Activated naive CD4-positive, alpha-beta T cell treated with Interleukin-2 at 50 U/mL for 16 hours (primary cell): Measurements from ENCODE around the gene DLG4.
A peak's percentile ranks its signal among the peaks of the same experiment; 100 is the strongest.
"Not testable (repeated sequence)": the region's sequence is repeated elsewhere in the genome, so short reads cannot be mapped to it uniquely, and the experiment has no call there.

Source experiments
- DNase-seq: peaks from one replicate; pipeline ENCODE4 v3.0.0-alpha.2; 2020

DLG4 gene

DNA sequence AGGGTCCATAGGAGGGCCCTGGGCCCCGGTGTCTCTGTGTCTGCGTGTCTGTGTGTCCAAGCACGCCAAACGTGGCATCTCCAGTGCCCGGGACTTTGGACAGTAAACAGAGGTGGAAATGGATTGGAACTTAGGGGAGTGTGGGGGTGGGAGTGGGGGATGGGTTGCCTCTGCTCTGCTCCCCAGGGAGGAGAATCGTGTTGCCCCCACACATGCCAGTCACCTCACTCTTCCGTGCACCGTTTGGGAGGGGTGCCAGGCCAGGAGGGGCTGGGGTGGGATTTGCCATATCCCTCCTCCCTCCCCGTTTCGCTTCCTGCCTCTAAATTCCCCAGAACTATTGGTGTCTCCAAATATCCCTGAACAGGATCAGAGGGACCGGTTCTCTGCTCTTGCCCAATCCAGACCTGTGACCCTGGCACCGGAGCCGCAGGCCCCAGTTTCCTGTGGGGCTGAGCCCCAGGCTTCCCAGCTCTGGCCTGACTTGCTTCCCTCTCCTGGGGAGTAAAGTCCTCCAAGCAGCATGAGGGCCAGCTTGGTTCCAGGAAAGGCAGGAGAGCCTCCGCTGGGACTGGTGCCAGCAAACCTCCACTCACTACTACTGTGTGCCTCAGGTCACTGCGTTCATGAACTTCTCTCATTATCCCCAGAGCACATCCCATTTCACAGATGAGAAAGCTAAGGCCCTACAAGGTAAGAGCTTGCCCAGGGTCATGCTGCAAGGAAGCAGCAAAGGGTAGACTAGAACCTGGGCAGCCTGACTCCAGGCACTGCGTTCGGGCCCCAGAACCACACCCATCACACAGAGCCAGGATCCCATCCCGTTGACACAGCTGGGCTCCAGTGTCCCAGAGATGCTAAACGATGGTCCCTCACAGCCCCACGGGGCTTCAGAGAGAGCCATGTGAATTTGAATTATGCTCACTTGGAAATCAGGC lies 40.0 kb downstream of the DLG4 start, which contains the start of gene ASGR1:
ASGR1 (minus strand) TSS at position 54 of the 938 bp plus-strand sequence. CDS start 807 bp downstream, outside the sequence.
- no peak for DNase-seq

DNA sequence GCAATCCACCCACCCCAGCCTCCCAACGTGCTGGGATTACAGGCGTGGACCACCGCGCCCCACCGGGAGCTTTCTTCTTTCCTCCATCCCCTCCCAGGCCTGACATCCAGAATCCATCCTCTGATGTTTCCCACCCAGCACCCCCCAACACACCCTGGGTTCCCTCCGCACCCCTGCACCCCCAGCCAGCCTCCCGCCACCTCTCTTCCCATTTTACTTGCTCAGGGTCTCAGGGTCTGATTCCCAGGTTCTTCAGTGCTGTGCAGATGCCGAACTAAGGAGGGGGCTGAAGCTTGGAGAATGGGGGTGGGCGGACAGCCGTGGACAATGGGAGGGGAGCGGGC lies 40.7 kb downstream of the DLG4 start:
- no peak for DNase-seq

- no peak for DNase-seq
Measured at GRCh38 chr17:7177954-7178477, 41.6 kb downstream of the DLG4 start.

DNA sequence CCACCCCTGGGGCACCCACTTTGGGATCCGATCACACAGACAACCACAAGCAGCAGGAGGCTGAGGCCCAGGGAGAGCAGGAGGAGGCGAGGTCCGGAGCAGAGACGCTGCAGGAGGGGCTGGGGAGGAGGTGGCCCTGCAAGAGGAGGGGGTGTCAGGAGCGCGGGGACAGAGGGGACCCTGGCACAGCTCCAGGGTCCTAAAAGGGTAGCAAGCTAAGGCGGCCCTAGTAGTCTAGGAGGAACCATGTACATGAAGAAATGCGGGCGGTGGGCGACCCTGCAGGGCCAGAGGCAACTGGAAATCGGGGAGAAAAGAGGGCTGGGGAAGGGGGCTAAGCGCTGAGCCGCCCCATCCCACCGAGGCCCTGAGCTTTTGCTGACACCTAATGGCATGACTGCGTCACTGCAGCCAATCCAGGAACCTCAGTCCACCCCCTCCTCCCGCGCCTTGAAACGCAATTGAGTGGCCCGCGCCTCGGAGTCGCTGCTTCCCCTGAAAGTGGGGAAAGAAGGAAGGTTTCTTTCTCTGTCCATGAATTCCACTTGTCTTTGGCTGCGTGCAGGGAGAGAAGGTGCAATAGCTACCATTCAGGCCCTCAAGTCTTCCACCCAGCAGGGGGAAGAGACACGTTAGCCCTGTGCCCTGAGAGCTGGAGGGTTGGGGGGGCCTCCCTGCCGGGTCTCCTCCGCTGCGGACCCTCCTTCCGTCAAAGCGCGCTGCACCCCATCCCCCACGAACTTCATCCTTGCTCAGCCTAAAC lies 42.3 kb downstream of the DLG4 start:
- peak; percentile 67 for DNase-seq

GRCh38 chr17:7176841-7177190 lies 42.8 kb downstream of the DLG4 start:
- DNase-seq: no peak

GRCh38 chr17:7176107-7176840 lies 43.4 kb downstream of the DLG4 start:
- no peak for DNase-seq

GRCh38 chr17:7175330-7175733 lies 44.3 kb downstream of the DLG4 start:
- no peak for DNase-seq

DNA sequence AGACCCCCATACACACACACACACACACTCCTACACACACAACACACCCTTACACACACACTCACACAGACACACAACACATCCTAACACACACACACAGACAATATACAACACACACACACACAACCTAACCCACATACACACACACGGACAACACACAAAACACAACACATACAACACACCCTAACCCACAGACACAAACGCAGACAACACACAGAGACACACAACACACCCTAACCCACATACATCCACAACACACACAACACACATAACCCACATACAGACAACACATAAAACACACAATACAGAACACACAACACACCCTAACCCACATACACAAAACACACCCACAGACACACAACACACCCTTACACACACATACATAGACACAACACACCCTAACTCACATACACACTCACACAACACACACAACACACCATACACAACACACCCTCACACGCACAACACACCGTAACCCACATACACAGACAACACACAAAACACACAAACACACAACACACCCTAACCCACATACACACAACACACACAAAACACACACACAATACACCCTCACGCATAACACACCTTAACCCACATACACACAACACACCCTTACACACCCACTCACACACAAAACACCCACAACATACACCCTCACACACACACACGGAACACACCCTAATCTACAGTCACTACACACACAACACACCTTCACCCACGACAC lies 44.9 kb downstream of the DLG4 start:
- no peak for DNase-seq

- DNase-seq: peak; percentile 51
Measured at GRCh38 chr17:7173687-7174602, 45.7 kb downstream of the DLG4 start.

- not testable (repeated sequence) for DNase-seq
Measured at GRCh38 chr17:7172522-7173191, 47.0 kb downstream of the DLG4 start.

DNA sequence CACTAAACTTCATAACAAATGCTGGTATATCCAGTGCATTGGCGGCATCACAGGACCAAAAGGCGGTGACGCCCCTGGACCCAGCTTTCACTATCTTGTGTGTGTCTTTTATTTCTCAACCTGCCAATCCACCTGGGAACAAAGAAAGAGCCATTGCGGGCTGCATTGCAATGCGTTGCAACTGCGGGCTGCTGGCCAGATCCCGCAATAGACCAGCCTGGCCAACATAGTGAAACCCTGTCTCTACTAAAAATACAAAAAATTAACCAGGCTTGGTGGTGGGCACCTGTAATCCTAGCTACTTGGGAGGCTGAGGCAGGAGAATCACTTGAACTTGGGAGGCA lies 50.1 kb downstream of the DLG4 start:
- DNase-seq: not testable (repeated sequence)

GRCh38 chr17:7168841-7169564 lies 50.6 kb downstream of the DLG4 start:
- not testable (repeated sequence) for DNase-seq

GRCh38 chr17:7167832-7168231 lies 51.8 kb downstream of the DLG4 start:
- no peak for DNase-seq

DNA sequence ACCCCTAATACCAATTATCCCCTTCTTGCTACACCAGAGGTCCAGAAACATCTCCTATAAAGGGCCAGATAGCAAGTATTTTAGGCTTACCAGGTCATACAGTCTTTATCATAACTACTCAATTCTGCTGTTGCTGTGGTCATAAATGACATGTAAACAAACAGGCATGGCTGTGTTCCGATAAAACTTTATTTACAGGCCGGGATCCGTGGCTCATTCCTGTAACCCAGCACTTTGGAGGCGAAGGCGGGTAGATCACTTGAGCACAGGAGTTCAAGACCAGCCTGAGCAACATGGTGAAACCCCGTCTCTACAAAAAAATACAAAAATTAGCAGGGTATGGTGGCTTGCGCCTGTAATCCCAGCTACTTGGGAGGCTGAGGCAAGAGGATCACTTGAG lies 52.8 kb downstream of the DLG4 start:
- DNase-seq: no peak

DNA sequence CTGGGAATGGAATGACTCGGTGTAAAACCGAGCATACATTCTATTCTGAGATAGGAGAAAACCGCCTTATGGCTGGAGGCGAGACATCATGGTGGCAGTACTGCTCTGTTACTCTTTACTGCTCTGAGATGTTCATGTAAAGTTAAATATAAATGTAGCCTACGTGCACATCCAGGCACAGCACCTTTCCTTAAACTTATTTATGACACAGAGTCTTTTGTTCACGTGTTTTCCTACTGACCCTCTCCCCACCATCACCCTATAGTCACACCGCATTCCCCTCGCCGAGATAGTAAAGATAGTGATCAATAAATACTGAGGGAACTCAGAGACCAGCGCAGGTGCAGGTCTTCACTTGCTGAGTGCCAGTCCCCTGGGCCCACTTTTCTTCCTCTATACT lies 60.1 kb downstream of the DLG4 start:
- DNase-seq: not testable (repeated sequence)

GRCh38 chr17:7158424-7158823 lies 61.2 kb downstream of the DLG4 start:
- DNase-seq: not testable (repeated sequence)

GRCh38 chr17:7156342-7156940 lies 63.2 kb downstream of the DLG4 start:
- no peak for DNase-seq

GRCh38 chr17:7147772-7148171 lies 71.9 kb downstream of the DLG4 start:
- DNase-seq: no peak

DNA sequence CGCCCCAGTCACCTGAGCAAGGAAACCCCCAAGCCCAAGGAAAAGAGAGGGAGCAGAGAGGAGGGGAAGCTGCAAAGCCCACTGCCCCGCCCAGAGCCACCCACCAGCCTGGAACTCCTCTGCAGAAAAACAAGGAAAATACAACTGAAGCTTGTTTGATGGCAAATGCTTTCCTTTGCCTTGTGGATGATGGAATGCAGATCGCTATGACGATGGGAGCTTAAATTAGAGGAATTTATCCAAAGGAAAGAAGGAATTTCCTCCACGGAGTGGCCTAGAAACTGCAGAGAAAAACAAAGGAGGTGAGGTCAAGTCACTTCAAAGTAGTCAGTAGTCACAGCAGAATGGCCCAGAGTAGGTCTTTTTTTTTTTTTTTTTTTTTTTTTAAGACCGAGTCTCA lies 73.5 kb downstream of the DLG4 start:
- DNase-seq: no peak

DNA sequence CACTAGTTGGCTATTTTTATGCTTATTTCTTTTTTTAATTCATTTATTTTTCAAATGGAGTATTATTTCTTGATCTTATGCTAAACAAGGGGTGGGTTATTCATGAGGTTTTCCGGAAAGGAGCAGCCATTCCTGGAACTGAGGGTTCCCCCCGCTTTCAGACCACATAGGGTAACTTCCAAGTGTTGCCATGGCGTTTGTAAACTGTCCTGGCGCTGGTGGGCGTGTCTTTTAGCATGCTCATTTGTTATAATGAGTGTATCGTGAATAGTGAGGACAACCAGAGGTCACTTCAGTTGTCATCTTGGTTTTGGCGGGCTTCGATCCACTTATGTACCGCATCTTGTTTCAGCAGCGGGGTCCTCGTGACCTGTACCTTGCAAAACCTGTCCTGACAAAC lies 75.4 kb downstream of the DLG4 start:
- no peak for DNase-seq
